Colon (tissue), 2 donors: ENCODE data around the gene SLC22A6.

Experiments
- FAIRE-seq: peaks from 2 replicates; lab custom pipeline; 2012; peaks lifted over from hg19 to GRCh38; lab: Jason Lieb, UNC
- donor health status: control.
- donor health status: control.

SLC22A6 gene, protein sequence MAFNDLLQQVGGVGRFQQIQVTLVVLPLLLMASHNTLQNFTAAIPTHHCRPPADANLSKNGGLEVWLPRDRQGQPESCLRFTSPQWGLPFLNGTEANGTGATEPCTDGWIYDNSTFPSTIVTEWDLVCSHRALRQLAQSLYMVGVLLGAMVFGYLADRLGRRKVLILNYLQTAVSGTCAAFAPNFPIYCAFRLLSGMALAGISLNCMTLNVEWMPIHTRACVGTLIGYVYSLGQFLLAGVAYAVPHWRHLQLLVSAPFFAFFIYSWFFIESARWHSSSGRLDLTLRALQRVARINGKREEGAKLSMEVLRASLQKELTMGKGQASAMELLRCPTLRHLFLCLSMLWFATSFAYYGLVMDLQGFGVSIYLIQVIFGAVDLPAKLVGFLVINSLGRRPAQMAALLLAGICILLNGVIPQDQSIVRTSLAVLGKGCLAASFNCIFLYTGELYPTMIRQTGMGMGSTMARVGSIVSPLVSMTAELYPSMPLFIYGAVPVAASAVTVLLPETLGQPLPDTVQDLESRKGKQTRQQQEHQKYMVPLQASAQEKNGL

DNA sequence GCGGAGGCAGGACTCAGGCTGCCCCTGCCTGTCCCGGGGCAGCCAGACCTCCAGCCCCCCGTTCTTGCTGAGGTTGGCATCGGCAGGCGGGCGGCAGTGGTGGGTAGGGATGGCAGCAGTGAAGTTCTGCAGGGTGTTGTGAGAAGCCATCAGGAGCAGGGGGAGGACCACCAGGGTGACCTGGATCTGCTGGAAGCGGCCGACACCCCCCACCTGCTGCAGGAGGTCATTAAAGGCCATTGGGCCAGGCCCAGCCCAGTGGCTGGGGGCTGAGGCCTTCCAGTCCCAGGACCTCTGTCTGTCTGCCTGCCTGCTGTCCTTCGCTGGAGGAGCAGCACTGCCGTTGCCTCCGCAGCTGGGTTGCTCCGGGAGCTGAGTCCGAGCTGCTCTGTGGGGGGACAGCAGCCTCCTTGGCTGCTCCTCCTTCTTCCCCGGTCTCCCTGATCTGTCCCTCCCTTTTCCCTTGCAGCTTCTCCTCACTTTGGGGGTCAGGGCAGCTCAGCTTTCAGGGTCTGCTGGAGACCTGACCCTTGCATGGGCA is at the start of gene SLC22A6:
TSS of gene SLC22A6 (minus strand) at position 517 of the 541 bp plus-strand sequence. CDS start at position 240, 277 bp downstream.
- no peak for FAIRE-seq

DNA sequence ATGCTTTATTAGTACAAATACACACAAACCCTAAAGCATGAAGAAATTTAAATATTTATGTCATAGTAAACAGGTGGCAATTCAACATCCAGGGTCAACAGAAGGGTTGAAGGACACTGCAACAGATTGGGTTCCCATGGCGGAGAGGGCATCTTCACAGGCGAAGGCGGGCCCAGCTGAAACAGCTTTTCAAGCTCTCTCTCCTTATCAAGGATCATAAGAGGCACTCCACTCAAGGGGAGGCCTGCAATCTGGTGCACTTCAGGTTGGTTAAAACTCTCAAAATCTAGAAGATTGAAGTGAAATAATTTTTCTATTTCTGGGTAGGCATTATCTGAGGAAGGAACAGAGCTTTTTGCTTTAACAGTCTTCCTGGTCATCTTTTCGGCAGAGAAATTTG is 47.7 kb upstream of the SLC22A6 start:
- FAIRE-seq = no peak

DNA sequence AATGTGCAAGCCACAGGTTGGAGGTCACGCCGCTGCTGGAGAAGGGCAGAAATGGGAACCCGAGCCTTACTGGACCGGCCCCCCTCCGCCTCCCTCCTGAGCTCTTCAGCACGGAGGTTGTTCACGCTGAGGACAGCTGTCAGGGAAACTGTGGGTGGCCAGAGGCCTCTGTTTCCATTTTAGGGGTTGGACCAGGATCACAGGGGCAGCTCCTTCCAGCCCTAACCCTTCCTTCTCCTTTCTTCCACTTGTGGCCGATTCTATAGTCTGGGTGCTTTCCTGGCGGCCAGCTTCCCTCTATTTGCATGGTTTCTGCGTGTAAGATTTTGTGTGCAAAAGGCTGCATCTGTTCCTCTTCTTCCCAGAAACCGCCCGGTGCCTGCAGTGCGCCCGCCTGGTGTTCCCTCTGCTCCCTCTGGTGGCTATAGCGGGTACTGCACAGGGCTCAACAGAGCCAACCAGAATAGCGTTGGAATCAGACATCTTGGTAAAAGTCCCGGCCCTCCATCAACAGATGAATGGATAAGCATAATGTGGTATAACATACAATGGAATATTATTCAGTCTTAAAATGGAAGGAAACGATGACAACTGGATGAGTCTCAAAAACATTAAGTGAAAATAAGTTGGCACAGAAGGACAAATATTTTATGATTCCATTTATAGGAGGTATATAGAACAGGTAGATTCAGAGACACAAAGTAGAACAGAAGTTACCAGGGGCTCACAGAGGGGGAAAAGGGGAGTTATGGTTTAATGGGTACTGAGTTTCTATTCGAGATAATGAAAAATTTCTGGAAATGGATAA is 39.3 kb upstream of the SLC22A6 start:
- no peak for FAIRE-seq

DNA sequence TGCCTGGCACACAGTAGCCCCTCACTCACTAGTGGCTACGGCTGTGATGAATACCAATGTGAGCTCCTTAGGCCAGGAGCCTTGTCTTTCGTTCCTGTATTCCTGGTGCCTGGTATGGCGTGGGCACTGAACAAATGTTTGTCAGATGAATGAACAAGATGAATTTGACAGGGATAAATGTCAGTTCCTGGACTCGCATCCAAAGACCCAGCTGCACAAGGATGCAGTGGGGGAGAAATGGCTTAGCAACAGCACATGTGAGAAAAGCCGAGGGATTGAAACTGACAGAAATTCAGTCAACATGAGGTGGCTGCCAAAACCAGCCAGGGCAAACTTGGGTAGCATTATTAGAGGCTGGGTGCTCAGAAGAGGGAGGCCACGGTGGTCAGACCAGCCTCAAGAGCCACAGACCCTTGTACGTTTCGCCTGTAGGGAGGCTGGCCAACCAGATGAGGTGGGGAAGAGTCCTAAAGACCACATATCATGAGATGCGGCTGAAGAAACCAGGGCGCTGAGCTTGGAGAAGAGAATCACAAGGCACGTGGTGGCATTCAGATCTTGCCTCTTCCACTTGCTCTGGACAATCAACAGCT is 38.6 kb upstream of the SLC22A6 start:
- FAIRE-seq = no peak

DNA sequence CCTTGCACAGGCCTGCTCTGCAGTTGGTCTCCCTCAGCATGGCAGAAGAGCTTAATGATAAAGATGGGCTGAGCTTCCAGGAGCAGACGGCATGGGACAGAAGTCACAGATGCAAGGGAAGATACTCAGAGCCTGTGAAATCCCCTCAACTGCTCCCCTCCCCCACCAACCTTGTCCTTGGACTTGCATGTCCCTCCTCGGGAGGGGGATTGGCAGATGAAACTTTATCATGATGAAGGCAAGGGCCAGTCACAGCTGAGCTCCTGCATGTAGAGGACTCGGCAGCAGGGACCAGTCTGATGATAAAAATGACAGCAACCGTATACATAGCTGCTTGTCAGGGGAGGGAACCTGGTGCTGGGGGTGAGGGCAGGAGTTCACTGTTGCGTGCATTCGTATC is 37.7 kb upstream of the SLC22A6 start:
- no peak for FAIRE-seq

DNA sequence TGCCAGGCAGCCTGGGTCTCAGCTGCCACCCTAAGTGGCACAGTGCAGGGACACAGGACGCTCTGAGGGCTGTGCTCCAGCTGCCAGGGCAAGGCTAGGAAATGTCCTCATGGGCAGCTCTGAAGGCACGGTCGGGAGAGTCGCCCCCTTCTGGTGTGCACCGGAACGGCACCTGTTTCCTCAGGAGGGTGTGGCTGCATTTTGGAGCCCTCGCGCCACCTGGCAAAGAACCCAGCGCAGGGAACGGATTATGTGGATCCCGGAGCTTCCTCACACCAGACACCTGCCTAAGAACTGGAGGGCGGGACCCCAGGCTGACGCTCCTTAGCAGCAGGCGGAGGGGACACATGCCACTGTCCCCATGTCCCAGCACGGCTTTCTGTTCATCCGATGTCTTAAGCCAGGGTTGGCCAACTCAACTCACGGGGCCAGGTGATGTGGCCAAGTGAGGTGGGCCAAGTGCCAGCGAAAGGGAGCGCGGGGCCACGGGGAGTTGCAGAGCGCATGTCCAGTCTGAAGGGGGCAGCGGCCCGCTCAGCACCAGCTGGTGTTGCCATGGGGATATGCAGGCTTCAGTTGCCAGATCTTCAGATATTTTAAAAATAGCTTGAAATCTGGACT is 36.0 kb upstream of the SLC22A6 start:
- FAIRE-seq = no peak

DNA sequence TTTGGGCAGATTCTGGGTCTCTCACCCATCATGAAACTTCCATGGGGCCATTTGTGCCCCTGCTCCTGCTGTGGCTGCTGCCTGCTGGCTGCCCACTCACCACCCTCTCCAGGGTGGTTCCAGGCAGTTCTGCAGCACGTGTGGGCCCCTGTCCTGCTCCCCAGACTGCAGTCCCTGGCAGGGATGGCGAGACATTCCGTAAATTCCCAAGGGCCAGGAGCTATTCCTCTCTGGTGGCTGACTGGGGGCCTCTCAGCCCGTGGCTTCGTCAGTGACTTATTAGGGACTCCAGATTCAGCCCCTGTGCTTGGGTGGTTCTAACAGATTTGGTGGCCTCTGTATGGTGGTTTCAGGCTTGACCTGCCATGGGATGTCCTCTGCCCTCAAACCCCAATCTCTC is 34.7 kb upstream of the SLC22A6 start:
- no peak for FAIRE-seq

DNA sequence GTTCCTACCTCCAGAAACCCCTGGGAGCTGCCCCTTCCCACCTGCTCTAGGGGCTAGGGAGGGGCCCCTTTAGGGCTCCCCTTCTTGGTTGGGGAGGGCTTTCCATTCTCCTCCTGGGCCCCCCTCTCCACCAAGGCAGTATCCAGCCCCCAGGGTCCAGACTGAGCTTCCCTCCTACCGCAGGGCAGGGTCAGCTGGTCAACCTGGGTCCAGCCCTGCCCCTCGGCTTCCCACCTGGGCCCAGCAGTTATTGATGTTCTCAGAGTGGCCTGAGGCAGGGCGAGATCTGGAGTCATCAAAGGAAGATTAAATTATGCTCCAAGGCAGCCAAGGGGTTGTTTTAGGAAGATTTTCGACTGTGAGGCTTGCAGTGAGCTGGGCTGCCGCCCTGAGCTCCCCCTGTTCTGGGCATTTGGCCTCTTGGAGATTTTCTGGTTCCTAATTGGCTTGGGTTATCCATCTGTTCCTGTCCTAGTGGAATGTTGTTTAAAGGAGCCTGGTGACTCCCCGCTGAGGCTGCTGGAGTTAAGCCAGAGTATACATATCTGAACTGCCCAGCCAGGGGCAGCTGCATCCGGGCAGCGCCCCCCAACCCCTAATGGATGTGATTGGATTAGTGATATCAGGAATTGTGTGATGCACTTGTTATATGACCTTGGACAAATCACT is 32.7 kb upstream of the SLC22A6 start:
- no peak for FAIRE-seq

DNA sequence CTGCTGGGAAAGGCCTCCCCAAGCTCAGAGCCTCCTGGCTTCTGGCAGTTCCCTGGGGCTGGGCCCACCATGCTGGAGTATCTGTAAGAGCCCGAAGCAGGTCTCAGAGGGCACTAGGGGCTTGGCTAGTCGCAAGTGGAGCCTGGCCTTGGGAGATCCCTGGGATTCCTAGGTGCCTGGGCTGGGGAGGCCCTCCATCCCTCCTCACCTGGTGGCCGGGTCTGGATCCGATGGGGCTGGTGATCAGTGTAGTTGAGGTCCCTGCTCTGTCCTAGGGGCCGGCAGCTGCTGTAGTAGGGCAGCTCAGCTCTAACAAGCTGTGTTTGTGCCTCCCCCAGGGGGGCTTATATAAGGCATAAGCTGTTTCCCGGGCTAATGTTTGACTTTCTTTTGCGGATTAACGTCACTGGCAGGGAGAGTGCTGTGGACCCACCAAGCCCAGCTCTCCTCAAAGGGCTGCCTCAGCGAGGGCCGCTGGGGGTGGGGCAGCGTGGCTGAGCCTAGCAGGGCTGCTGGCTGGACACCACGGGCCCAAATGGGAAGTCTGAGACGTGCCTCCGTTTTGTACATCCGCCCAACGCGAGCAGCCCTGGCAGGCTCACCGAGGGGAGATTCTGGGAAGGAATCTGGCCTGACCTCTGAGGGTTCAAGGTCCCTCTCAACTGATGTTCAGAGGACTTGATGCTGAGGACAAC is 30.9 kb upstream of the SLC22A6 start, which contains the start of gene SLC22A8:
TSS of gene SLC22A8 (minus strand) at position 321 of the 695 bp plus-strand sequence. CDS start 883 bp downstream, outside the sequence.
- FAIRE-seq = no peak

DNA sequence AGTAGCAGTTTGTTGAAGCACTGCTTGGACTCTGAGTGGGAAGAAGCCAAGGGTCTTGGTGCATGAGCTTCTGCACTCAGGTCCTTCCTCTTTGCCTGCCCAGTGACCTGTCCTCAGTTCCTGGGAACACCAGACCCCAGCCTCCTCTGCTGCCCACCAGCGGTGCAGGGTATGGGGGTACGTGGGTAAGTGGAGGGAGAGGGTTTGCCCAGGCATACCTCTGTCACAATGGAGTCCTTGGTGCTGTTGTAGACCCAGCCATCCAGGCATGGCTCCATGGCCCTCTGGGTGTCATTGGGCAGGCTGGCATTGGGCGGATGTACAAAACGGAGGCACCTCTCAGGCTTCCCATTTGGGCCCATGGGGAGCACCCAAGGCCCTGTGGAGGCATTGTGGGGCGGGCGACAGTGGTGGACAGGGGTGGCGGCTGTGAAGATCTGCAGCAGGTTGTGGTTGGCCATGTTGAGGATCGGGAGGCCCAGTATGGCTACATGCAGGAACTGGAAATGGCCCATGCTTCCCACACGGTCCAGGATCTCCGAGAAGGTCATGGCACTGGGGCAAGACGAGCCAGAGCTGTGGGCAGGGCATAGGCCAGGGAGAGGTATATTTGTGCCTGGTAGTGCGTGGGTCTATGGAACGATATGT is 29.8 kb upstream of the SLC22A6 start:
- no peak for FAIRE-seq

DNA sequence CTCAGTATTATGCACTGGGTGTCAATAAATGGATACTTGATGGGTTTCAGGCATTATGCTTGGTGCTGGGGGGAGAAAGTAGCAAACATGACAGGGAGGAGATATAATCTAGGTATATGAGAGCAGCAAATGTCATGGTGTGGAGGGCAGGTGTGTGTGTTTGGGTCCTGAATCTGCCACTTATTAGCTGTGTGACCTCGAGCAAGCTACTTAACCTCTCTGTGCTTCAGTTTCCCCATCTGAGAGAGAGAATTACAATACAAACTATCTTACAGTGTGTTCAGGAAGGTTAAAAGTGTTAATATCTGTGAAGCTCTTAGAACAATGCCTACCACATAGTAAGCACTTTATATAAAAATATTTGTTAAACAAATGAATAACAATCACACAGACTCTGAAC is 28.1 kb upstream of the SLC22A6 start:
- no peak for FAIRE-seq

DNA sequence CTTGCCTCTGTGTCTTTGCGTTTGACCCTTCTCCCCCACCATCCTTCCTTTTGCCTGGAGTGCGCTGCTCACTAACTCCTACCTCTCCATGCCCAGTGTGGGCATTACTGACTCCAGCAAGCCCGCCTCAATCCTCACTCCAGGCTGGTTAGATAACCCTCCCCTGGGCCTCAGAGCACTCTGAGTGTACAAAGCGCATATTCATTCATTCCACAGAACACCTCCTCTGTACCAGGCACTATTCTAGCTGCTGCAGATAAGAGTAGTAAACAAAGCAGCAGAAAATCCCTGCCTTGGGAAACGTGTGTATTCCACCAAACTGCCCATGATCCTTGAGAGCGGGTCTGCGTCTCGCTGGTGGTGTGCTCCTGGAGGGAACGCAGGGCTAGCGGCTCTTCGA is 27.7 kb upstream of the SLC22A6 start:
- no peak for FAIRE-seq

DNA sequence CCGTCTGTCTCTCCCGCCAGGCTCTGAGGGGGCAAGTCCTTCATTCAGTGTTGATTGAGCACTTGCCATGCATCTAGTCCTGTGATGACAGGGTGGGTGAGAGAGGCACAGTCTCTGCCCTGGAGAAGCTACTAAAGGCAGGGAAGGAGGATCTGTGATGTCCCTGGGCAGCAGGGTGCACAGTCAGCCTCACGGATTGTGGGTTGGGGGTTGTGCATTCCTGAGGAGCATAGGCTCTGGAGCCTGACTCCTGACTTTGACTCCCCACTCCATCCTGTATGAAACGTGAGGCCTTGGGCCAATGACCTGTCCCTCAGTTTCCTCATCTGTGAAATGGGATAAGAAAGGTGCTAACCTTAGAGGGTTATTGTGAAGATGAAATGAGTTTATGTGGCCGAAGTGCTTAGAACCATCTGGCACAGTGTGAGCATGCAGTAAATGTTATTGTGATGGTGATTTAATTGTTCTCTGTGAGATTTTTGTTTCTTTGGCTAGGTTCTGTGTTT is 26.2 kb upstream of the SLC22A6 start:
- no peak for FAIRE-seq

DNA sequence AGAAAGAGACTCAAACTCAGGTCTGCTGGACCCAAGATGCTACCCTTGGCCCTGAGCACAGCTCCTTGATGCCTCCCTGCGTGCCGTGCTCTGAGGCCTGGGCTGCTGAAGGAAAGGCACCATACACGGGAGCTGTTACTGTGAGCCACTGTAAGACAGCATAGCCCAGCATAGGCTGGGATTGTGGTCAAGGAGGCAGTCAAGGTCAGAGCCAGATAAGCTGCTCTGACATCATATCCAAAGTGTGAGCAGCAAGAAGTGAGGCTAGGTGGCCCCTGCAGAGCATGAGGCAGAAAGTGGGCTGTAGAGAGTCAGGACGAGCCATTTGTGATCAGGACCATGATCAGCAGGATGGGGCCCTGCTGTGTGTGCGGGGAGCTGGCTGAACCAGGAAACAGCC is 23.2 kb upstream of the SLC22A6 start:
- FAIRE-seq = no peak

DNA sequence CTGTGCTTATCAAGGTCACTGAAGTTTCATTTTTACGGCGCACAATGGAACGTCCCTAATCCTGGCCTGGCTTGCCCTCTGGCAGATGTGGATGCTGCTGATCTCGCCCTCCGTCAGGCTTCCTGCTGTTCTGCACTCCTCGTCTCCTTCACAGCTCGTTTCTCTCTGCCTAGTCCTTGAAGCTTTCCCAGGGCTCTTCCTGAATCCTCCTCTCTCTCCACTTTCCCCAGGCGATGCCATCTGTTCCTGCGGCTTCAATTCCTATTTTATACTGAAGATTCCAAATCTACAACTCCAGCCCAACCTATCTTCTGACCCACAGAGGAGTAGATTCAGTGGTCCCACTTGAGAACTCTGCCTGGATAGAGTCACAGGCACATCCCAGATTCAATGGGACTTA is 16.7 kb upstream of the SLC22A6 start:
- FAIRE-seq = no peak

DNA sequence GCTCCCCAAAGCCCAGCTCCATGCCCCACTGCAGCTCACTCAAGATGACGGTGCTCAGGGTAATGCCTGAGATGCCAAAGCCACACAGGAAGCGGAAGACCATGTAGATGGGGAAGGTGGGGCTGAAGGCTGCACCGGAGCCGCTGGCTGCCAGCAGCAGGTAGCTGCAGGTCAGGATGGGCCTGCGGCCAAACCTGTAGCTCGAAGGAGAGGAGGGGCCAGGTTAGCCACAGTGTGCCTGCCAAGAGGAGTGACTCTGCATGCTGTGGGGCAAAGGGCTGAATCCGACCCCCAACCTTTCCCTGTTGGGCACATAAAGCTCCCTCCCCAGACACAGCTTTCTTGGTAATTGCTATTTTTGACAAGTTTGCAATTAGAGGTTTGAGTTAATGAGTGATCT is 14.9 kb upstream of the SLC22A6 start:
- no peak for FAIRE-seq

DNA sequence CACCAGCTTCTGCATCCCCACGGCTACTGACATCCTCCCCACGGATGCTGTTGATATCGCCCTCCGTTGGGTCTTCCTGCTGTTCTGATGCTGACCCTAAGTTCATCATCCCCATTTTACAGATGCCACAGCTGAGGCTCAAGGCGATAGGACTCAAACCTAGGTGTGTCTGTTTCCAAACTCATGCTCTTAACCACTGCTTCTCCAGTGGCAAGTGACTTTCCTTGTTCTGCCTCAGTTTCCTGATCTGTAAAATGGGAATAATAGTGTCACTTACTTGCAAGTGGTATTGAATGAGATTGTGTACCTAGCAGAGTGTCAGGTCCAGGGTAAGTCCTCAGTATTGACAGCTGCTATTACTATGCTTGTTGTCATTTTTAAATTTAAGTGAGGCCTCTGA is 14.4 kb upstream of the SLC22A6 start:
- no peak for FAIRE-seq

DNA sequence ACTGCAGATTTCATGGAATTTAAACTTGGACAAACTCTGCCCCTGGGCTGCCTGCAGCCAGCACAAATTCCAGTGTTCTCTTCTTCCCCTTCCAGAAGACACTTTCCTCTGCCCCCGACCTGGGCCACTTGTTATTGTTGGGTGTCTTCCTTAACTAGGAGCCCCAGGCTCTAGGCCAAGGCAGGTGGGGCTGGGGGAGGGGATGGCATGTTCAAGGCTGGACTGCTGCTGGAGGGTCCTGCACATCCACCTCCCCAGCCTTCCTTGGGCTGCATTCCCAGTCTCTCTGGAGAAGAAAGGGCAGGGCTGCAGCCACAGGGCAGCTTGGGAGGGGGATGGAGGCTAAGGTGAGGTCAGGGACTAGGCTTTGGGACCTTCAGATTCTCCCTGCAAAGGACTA is 11.5 kb upstream of the SLC22A6 start:
- FAIRE-seq = no peak

DNA sequence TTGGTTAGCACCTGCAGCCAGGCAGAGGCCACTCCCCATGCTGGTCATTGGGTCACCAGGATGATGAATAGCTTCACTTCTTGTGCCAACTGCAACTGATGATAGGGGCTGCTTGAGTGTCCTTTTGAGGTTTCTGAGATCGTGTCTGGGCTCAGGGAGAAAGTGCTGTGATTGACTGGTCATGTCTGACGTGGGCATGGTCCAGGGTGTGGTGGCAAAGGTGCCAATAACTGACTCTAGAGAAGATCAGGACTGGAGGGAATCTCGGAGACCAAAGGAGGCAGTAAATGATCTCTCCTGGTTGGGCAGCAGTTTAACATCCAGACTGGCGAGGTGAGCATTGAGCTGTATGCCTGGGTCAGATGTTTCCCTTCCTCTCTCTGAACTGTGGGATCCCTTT is 10.0 kb upstream of the SLC22A6 start:
- FAIRE-seq = no peak

DNA sequence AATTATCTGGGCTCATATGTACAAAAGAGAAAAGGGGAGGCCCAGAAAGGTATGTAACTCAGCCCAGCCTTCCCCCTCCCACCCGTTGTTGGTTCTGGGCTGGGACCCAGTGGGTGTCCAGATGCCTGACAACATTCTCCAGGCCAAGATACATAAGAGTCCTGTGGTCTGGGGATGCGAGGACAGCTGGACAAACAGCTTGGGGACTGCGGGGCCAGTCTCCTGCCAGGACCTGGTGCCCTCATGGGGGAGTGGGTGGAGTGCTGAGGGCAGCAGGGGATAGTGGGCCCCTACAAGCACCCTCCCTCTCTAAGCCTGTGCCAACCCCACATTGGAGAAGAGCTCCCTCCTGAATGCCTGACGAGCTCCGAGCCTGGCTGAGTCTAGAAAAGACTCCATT is 3.5 kb upstream of the SLC22A6 start:
- FAIRE-seq = no peak
